GM12874 (cell line): Measurements from ENCODE around the gene OR2L8.

Experiments
- TF ChIP-seq, protein P1 (sequence below): IDR thresholded peaks from 2 replicates; pipeline ENCODE4 v1.5.1; 2011; ENCODE audit warnings: low read depth, mild to moderate bottlenecking, control low read depth, low read length, moderate library complexity; ENCODE audit not compliant: insufficient read depth

Gene OR2L8

DNA sequence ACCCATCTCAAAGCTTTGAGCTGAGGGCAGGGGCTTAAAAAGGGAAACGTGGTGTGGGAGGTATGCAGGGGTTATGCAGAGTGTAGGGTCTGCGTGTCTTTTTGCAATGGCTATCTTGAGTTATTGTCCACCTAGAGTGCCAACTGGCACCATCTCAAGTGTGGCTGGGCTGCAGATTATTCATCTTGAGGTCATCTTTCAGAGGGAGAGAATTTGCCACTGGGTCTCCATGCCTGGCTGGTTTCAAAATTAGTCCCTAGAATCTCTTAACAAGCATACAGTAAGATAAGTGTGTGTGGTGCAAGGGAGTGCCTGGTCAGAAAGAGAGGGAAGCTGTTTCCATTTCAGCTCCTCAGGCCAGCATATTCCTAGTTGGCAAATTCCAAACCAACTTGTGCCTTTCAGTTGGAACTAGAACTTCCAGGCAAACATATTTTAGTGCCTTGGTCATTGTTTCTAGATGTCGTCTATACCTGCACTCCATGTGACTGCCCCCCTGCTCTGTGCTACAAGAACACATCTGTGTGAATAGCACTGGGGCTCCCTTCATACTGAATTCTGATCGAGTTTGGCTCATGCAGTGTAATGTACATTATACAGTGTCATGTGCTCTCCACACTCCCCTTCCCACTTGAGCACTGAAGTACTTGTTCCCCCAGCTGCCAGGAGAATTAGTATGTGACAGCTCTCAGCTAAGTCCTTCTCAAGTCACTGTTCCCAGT is 33.6 kb upstream of the OR2L8 start:
- TF ChIP-seq, protein P1, sequence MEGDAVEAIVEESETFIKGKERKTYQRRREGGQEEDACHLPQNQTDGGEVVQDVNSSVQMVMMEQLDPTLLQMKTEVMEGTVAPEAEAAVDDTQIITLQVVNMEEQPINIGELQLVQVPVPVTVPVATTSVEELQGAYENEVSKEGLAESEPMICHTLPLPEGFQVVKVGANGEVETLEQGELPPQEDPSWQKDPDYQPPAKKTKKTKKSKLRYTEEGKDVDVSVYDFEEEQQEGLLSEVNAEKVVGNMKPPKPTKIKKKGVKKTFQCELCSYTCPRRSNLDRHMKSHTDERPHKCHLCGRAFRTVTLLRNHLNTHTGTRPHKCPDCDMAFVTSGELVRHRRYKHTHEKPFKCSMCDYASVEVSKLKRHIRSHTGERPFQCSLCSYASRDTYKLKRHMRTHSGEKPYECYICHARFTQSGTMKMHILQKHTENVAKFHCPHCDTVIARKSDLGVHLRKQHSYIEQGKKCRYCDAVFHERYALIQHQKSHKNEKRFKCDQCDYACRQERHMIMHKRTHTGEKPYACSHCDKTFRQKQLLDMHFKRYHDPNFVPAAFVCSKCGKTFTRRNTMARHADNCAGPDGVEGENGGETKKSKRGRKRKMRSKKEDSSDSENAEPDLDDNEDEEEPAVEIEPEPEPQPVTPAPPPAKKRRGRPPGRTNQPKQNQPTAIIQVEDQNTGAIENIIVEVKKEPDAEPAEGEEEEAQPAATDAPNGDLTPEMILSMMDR = no peak

DNA sequence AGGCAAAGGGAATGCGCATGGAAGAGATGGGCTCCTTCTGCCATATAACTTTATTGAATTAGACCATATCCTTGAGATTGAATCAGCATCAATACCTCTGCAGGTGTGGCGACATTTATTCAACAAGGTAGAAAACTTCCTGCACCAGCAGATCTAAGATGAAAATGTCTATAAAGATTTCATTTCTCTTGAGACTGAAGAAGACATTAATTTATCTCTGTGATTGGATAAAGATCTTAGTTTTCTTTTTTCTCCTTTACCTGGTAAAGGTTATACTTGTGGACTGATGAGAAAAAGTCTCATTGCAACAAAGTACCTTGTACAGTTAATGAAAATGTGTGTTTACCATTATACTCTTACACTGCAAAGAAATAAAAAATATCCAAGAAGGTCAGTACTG is 28.7 kb upstream of the OR2L8 start, which contains the start of gene OR2T8:
TSS of gene OR2T8 (plus strand) at position 301 of the 400 bp plus-strand sequence. CDS start 766 bp downstream, outside the sequence.
- TF ChIP-seq, protein P1 = no peak

DNA sequence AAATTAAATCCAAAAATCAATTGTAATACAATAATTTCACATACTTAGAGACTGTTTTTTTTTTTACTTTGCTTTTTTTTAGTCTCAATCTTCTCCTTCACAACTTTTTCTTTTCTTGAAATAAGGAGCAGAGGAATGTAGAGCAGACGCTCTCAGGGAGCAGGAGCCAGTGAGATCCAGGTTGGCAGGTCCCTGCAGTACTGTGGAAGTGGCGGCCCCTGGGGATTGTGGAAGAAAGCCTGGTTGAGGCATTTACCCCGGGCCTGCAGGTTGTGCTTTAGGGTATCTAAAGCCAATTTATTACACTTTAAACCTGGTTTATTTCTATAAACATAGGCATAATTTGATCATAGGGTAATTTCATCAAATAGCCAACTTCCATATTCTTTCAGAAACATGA is 24.7 kb upstream of the OR2L8 start:
- TF ChIP-seq, protein P1 = no peak

DNA sequence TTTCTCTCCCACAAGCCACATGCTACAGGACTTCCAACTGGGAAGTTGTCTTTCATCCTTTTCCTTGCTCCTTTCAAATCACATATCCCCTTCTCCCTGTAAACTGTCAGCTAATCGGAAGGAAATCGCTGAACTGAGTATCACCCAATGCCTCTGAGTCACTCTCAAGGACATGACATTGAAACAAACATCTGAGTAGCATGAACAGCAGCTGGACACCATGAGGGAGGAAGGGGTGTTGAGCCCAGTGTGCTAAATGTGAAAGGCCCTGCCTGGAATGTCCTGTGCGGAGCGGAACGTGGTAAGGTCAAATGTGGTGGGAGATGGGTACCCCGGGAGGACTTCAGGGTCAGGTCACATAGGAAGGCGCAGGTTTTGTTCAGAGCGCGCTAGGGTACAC is 23.8 kb upstream of the OR2L8 start, which contains the start of gene OR2AJ1:
TSS of gene OR2AJ1 (plus strand) at position 22 of the 400 bp plus-strand sequence. CDS start 8,880 bp downstream, outside the sequence.
- TF ChIP-seq, protein P1 = no peak

DNA sequence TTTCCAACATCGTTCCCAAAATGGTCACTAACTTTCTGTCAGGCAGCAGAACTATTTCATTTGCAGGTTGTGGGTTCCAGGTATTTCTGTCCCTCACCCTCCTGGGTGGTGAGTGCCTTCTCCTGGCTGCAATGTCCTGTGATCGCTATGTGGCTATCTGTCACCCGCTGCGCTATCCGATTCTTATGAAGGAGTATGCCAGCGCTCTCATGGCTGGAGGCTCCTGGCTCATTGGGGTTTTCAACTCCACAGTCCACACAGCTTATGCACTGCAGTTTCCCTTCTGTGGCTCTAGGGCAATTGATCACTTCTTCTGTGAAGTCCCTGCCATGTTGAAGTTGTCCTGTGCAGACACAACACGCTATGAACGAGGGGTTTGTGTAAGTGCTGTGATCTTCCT is 14.7 kb upstream of the OR2L8 start:
- TF ChIP-seq, protein P1 = no peak

DNA sequence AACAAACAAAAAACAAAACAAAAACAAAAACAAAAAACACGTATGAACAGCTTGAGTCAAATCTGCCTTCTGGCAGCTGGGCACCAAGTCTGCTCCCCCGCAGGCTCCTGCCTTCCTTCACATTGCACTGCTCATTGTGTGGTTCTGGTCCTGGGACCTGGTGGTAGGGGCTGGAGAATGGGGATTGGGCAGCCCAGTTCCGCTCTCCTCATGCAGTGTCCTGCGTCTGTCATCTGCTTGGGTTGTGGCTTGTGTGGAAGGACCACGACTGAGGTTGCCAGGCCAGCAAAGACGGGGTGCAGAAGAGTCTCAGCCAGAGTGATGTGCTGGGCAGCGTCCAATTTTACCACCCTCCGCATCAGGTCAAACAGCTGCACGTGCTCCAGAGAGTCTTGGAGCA is 12.9 kb upstream of the OR2L8 start:
- TF ChIP-seq, protein P1 = no peak

DNA sequence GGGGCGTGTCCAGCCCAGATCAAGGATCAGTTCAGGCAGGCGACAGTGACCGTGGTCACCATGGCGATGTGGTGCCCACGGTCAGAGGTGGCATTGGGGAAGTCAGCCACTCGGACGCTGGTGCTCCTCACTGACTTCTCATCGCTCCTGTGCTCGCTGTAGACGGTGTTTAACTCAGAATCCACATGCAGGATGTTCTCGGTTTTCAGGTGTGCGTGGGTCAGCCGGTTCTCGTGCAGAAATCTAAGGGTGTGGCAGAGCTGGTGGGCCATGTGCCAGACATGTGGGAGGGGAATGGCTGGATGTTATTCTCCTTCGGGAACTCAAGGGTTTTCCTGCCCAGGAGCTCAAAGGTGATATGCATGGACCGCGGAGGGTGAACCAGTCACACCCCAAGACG is 12.2 kb upstream of the OR2L8 start:
- TF ChIP-seq, protein P1 = no peak
